Stimulated activated CD8-positive, alpha-beta memory T cell treated with anti-CD3 and anti-CD28 coated beads, Interleukin-12 subunit alpha, Interleukin-12 subunit beta, amount 100 ng/mL, for 4 hours (primary cell): Measurements from ENCODE around the gene KIAA1217.
"Not testable (repeated sequence)": the region's sequence is repeated elsewhere in the genome, so short reads cannot be mapped to it uniquely, and the experiment has no call there.

Experiments
- DNase-seq: peaks from one replicate; pipeline ENCODE4 v3.0.0-alpha.2; 2020; ENCODE audit warnings: low read depth

Gene KIAA1217

GRCh38 chr10:24465891-24466818 is 257.2 kb downstream of the KIAA1217 start:
- DNase-seq, result no peak

DNA sequence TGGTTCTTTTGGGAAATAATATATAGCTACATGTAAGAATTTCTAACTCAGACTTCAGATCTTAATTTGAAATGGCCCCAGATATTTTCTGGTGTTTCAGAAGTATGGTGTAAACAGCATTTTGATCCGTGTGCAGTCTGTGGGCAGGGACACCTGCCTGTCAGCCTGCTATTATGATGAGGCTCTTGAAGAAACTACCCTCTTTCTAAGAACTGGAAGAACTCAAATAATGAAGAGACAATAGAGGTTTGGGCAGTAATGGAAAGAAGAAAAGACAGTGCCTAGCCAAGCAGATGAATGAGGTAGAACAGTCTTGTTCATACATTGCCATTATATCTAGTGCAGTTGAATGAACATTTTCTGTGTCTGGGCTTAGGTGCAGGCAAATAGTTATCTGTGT is 258.2 kb downstream of the KIAA1217 start:
- no peak for DNase-seq

DNA sequence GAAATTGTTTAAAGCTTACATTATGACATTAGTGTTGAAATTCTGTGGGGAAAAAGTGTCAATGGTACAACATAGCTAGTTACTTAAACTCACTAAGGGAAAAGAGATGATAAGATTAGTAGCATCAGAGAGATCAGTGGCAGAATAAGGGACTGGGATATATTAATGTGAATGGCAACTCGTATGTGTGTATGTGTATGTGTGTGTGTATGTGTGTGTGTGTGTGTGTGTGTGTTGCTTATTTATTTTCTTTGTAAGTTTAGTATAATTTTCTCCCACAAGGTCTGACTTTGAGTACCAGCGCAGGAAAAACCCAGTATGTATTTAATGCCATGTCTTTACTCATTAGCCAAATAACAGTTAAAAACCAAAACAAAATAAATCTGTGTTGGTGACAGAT is 258.7 kb downstream of the KIAA1217 start:
- DNase-seq, result no peak

DNA sequence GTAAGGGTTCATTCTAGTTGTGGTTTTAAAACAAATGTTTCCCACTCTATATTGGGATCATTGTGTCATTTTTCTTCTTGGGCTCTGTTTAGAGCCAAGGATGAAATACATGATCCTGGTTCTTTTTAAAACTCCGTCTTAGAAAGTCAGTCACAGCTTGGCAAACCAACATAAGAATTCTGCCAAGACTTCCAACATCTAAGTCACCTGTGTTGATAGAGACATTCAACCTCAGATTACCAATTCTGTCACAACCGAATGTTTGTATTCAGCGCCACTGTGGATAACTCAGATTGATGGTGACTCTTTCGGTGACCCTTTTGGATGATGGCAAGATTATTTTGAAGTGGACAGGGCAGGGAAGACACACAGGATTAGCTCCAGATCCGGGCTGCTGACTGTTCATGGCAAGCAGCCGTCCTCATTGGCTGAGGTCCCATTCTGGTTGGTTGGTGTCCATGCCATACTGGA is 259.4 kb downstream of the KIAA1217 start:
- no peak for DNase-seq

- DNase-seq, result no peak
Observed at GRCh38 chr10:24469993-24470392, 261.1 kb downstream of the KIAA1217 start.

- DNase-seq, result no peak
Observed at GRCh38 chr10:24475598-24475997, 266.7 kb downstream of the KIAA1217 start.

DNA sequence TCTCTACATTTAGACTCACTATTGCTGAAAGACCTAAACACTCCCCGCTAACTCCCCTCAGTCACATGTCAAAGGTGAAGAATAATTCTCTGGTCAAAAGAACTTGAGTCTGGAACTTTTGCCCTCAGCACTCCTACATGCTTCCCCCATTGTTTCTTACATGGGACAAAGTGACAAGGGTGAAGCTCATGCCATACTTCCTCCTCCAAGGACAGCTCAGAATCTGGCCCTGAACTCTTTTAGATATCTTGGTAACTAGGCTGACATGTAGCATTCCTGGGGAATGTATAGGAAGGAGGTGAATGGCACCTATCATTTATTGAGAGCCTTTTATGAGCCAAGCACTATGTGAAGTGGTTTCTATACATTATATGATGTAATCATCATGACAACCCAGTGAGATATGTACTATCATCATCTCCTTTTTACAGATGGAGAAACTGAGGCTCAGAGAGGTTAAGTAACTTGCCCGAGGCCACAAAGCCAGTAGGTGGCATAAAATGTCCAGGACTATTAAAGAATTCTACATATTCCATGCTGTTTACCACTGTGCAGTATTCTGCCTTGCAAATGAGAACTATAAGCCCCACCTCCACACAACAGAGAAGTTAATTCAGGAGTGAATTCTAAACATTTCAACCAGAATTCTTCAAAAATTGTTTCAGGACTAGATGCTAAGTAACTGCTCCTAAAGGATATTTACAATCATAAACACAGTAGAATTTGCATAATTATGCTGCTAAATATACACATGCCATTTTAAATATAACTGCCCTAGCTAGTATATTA is 268.2 kb downstream of the KIAA1217 start:
- DNase-seq, result no peak

GRCh38 chr10:24477915-24478314 is 269.0 kb downstream of the KIAA1217 start:
- no peak for DNase-seq

- DNase-seq, result no peak
Observed at GRCh38 chr10:24479806-24480205, 270.9 kb downstream of the KIAA1217 start.

GRCh38 chr10:24480447-24480846 is 271.5 kb downstream of the KIAA1217 start:
- DNase-seq, result no peak

- DNase-seq, result no peak
Observed at GRCh38 chr10:24481241-24481640, 272.3 kb downstream of the KIAA1217 start.

- DNase-seq, result not testable (repeated sequence)
Observed at GRCh38 chr10:24482713-24483112, 273.8 kb downstream of the KIAA1217 start.

- no peak for DNase-seq
Observed at GRCh38 chr10:24483701-24484100, 274.8 kb downstream of the KIAA1217 start.

DNA sequence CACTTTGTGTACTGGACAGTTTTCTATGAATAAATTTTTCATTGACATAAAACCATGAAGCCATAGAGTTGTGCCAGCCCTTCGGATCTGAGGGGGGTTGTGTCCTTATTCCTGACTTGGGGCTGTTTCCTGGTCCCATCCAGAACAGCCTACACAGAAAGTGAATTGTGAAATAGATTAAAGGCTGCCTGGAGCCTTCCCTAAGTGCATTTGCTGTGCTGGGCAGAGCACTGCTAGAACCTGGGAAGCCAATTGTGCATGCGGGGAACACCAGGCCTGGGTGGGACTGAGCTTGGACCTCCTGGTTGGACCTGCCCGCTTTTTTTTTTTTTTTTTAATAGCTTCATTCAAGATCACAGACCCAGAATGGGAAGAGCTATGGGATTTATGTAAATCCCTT is 275.8 kb downstream of the KIAA1217 start:
- no peak for DNase-seq

DNA sequence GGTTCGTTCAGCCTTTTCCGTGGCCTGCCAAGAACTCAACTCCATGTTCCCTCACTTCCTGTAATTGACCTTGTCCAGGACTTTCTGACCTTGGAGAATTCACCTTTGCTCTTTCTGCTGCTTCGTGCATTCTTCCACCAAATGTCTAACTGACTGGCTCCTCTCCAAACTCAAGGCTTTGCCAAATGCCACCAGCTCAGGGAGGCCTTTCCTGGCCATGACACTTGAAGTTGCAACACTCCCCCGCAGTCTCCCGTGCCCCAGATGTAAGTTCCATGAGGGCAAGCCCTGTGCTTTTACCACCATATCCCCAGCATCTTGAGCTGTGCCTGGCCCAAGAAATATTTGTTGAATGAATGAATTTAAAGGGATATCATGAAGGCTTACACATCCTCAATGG is 276.4 kb downstream of the KIAA1217 start:
- no peak for DNase-seq

DNA sequence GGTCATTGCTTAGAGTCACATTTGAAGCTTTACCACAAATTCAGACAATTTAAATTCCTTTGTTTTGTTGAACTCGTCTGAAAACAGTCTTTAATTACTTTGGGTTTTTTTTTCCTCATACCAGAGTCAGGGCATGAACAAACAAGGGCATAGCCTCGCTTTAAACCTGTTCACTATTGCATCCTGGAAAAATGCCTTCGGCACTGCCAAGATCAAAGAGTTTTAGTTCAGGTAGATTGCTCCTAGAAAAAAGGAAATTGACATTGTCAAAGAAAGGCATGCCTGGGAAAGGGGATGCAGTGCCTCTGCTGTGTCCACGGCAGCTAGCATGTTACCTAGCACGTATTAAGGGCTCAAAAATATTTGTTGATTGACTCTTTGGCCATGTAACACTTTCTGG is 279.7 kb downstream of the KIAA1217 start:
- DNase-seq, result no peak

DNA sequence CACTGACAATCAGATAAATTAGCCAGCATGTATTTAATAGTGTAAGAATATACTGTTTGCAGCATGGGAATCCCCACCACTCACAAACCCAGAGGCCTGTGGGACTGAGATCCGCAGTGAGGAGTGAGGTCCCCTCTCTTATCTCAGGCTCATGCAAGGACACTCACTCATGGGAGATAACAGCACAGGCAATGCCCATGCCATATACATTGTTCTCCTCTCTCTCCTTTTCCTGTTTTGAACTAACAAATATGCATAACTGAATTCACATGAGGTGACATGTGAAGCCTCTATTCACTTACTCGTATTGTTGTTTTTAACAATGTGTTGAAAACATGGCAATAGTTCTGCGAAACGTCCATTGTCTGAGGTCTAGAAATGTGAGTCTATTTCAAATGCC is 284.2 kb downstream of the KIAA1217 start:
- DNase-seq, result no peak

GRCh38 chr10:24494236-24494635 is 285.3 kb downstream of the KIAA1217 start:
- no peak for DNase-seq

DNA sequence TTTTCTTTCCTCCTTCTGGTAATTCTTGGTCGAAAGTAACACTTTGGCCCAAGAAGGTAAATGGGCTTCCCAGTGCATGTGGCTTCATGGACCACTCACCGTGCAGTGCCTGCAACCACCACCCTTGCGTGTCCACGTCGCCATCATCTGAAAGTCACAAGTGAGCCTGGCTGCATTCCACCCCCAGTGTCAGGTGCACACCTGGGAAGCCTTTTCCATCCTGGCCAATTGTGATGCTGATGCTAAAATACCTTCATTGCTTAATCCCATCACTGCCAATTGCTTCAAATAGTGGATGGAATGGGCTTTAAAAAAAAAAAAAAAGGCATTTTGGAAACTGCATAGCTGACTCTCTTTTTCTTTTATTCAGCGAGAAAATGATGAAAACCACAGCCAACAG is 285.8 kb downstream of the KIAA1217 start:
- no peak for DNase-seq

GRCh38 chr10:24495666-24496460 is 286.9 kb downstream of the KIAA1217 start:
- DNase-seq, result no peak

GRCh38 chr10:24496906-24497305 is 288.0 kb downstream of the KIAA1217 start:
- DNase-seq, result no peak

DNA sequence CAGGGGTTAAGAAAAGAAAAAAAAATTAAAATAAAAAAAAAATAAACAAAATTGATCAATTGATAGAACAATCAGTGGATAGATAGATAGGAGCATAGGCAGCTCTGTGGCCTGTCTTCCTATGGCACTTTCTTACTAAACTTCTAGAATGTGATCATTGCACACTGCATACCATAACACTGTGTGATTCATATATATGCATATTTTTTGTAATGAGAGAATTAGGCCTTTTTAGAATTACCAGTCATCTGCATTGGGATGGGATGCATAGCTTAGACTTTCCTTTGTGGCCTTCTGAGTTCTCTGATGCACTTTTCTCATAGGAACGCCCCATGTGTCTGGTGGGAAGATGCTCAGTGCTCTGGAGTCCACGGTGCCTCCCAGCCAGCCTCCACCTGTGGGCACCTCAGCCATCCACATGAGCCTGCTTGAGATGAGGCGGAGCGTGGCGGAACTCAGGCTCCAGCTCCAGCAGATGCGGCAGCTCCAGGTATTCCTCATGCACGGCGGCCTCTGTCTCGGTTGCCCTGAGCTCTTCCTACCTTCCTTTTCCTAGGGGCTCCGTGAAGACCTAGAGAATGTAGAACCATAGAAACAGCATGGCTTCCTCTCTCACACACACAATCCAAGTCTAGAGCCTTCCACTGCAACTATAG is 292.2 kb downstream of the KIAA1217 start:
- no peak for DNase-seq
